ENCODE measurements around the gene KEL.

KEL gene

GRCh38 chr7:142960955-142961512 is 1.1 kb downstream of the KEL start:
- no peak for DNase-seq

GRCh38 chr7:142959202-142959601 is 3.0 kb downstream of the KEL start:
- no peak for DNase-seq

GRCh38 chr7:142957723-142958122 is 4.4 kb downstream of the KEL start:
- DNase-seq: no peak

GRCh38 chr7:142956951-142957623 is 5.1 kb downstream of the KEL start:
- no peak for DNase-seq

- DNase-seq: no peak
Observed at GRCh38 chr7:142954680-142955268, 7.4 kb downstream of the KEL start.

- no peak for DNase-seq
Observed at GRCh38 chr7:142950235-142950634, 11.9 kb downstream of the KEL start.

- no peak for DNase-seq
Observed at GRCh38 chr7:142948603-142949002, 13.6 kb downstream of the KEL start.

GRCh38 chr7:142945001-142945400 is 17.2 kb downstream of the KEL start:
- no peak for DNase-seq

GRCh38 chr7:142943706-142944268 is 18.4 kb downstream of the KEL start:
- DNase-seq: no peak

- no peak for DNase-seq
Observed at GRCh38 chr7:142942746-142943145, 19.4 kb downstream of the KEL start.

- no peak for DNase-seq
Observed at GRCh38 chr7:142941541-142941940, 20.6 kb downstream of the KEL start.

GRCh38 chr7:142940966-142941535 is 21.1 kb downstream of the KEL start:
- DNase-seq: no peak

- DNase-seq: no peak
Observed at GRCh38 chr7:142939226-142939910, 22.8 kb downstream of the KEL start, which contains the start of gene LLCFC1. LLCFC1 (plus strand) TSS chr7:142939484; CDS start chr7:142939622, 138 bp downstream.

- no peak for DNase-seq
Observed at GRCh38 chr7:142938611-142939010, 23.6 kb downstream of the KEL start.

GRCh38 chr7:142935941-142936565 is 26.1 kb downstream of the KEL start:
- no peak for DNase-seq

GRCh38 chr7:142934056-142934455 is 28.1 kb downstream of the KEL start:
- no peak for DNase-seq

GRCh38 chr7:142933624-142934023 is 28.5 kb downstream of the KEL start, which contains the start of gene TRPV5:
TRPV5 (minus strand) TSS chr7:142933746; CDS start chr7:142933459, 287 bp downstream.
- no peak for DNase-seq

GRCh38 chr7:142933092-142933475 is 29.1 kb downstream of the KEL start:
- no peak for DNase-seq

GRCh38 chr7:142932386-142933091 is 29.6 kb downstream of the KEL start:
- DNase-seq: no peak

- no peak for DNase-seq
Observed at GRCh38 chr7:142930126-142930730, 31.9 kb downstream of the KEL start.

GRCh38 chr7:142927949-142928348 is 34.2 kb downstream of the KEL start:
- DNase-seq: no peak
